Right atrium auricular region (tissue), 2 donors: Measurements from ENCODE around the gene GPR35. TPM values are rescaled to one million over a fixed set of nuclear protein-coding genes. Genes with fewer than 3 reads are reported as not detected.
A peak's percentile ranks its signal among the peaks of the same experiment; 100 is the strongest.

Experiments
- DNase-seq: peaks from one replicate; pipeline ENCODE4 v3.0.0-alpha.2; 2019; ENCODE audit warnings: low spot score
- H3K27ac ChIP-seq, 2 donors: fragments of 200-600 bp; sonication (generic); 1 replicate in 1 of 2; 2 replicates in 1 of 2; pipeline ENCODE4 v1.5.1; 2016 to 2019
- H3K27me3 ChIP-seq, 2 donors: fragments of 200-600 bp; sonication (generic); one replicate each; pipeline versions ENCODE4 v1.5.1 to v1.6.0; 2017 to 2019
- H3K36me3 ChIP-seq: fragments of 200-600 bp; sonication (generic); one replicate; pipeline ENCODE4 v1.5.1; 2016
- H3K4me1 ChIP-seq, 2 donors: fragments of 200-600 bp; sonication (generic); one replicate each; pipeline versions ENCODE4 v1.5.1 to v1.6.0; 2017 to 2019
- H3K4me3 ChIP-seq, 2 donors: fragments of 200-600 bp; sonication (generic); 1 replicate in 1 of 2; 2 replicates in 1 of 2; pipeline ENCODE4 v1.5.1; 2017 to 2019; ENCODE audit warnings: mild to moderate bottlenecking in 1 of 2, moderate library complexity in 1 of 2
- H3K9me3 ChIP-seq, 2 donors: fragments of 200-600 bp; sonication (generic); one replicate each; pipeline ENCODE4 v1.5.1; 2019
- CTCF ChIP-seq, 2 donors: fragments of 200-600 bp; sonication (generic); IDR thresholded peaks; one replicate each; pipeline ENCODE4 v1.5.1; 2019; ENCODE audit warnings: antibody characterized with exemption in 2 of 2
- total RNA-seq, 2 donors: library from RNA; depleted of rRNA; stranded (reverse); fragments of >200 nt; gene quantifications; one replicate each; pipeline ENCODE4 v1.1.0, GENCODE V29; 2016

GPR35 gene
- total RNA-seq, 2 donors from 2014 or later: 0.56 to 0.86 TPM

- no peak for TF ChIP-seq CTCF (IDR thresholded peaks at IDR 0.05)
- Histone ChIP-seq H3K4me3 (peak overlapping the region; percentile 85 to 97), H3K4me1 (peaks cover 0 to 44% of the 10 kb centered on the region in 2 donors), H3K27me3 (no peaks in the 10 kb centered on the region), H3K36me3 (peaks cover 9% of the 10 kb centered on the region), H3K9me3 (no peaks in the 10 kb centered on the region), H3K27ac (peak overlapping the region; percentile 97 to 98)
- DNase-seq: no peak
These were observed 38.1 kb upstream of the GPR35 start for GRCh38 chr2:240586919-240587800.

DNA sequence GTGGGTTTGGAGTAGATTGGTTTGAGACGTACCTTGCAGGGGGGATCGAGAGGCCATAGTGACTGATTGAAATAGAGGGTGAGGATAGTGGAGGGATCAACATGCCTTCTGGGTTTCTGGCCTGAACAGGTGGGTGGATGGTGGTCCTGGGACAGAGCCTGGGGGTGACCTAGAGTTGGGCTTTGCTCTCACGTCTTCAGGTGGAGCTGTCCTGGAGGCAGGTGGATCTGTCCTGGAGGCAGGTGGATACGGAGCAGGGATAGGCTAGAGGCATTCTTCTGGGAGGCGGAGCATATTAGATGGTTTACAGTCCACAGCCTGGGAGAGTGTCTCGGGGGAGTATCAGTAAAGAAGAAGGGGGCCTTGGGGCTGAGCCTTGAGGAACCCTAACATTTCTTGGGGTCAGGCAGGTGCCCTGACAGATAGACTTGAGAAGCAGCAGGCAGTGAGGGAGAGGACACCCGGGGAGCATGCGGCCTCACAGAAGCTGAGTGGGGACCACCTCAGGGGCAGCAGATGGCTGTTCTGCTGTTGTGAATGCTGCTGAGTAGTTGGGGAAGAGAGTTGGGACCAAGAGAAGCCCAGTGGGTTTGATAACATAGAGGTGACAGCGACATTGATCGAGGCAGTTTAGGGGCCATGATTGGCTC is 37.1 kb upstream of the GPR35 start:
- Histone ChIP-seq H3K4me3 (no peak overlapping the region), H3K9me3 (no peaks in the 10 kb centered on the region), H3K36me3 (peaks cover 9% of the 10 kb centered on the region), H3K27ac (no peak overlapping the region), H3K27me3 (no peaks in the 10 kb centered on the region), H3K4me1 (peaks cover 0 to 48% of the 10 kb centered on the region in 2 donors)
- no peak for DNase-seq
- TF ChIP-seq CTCF (IDR thresholded peaks at IDR 0.05): no peak

DNA sequence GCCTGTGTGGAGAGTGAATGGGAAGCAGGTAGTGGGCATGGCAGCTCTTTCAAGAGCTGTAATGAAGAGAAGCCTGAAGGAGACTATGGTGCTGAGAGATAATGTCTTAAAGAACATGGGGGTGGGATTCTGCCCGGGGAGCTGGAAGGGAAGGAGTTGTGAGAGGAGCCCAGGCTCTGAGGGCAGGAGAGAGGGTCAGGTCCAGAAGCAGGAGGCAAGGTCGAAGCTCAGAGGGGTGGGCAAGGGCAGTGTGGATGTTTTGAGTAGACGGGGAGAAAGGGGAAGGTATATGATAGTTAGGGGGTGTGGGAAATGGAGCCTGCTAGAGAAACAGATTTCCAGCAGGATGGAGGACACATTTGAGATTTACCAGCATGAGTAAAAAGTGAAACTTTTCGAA is 36.6 kb upstream of the GPR35 start:
- Histone ChIP-seq H3K9me3 (no peaks in the 10 kb centered on the region), H3K27me3 (no peaks in the 10 kb centered on the region), H3K4me1 (peaks cover 0 to 53% of the 10 kb centered on the region in 2 donors), H3K27ac (no peak overlapping the region), H3K4me3 (no peak overlapping the region), H3K36me3 (peaks cover 9% of the 10 kb centered on the region)
- no peak for TF ChIP-seq CTCF (IDR thresholded peaks at IDR 0.05)
- DNase-seq: no peak

- H3K36me3 ChIP-seq: peaks cover 9% of the 10 kb centered on the region
- no peak for DNase-seq
- no peak for TF ChIP-seq CTCF (IDR thresholded peaks at IDR 0.05)
- no peaks in the 10 kb centered on the region for H3K9me3 ChIP-seq
- H3K4me1 ChIP-seq: peaks cover 0 to 53% of the 10 kb centered on the region in 2 donors
- no peak overlapping the region for H3K4me3 ChIP-seq
- H3K27me3 ChIP-seq: no peaks in the 10 kb centered on the region
- peak overlapping the region in 1 of 2 donors; percentile 13 for H3K27ac ChIP-seq
These were observed 35.9 kb upstream of the GPR35 start for GRCh38 chr2:240589375-240589774.

GRCh38 chr2:240589850-240590525 is 35.3 kb upstream of the GPR35 start:
- H3K27ac ChIP-seq: peak overlapping the region in 1 of 2 donors; percentile 13
- no peaks in the 10 kb centered on the region for H3K27me3 ChIP-seq
- peaks cover 0 to 53% of the 10 kb centered on the region in 2 donors for H3K4me1 ChIP-seq
- no peak overlapping the region for H3K4me3 ChIP-seq
- TF ChIP-seq CTCF (IDR thresholded peaks at IDR 0.05): no peak
- H3K9me3 ChIP-seq: no peaks in the 10 kb centered on the region
- no peak for DNase-seq
- H3K36me3 ChIP-seq: peaks cover 9% of the 10 kb centered on the region
